Small intestine (tissue), 7 donors: ENCODE data around the gene IMPG2. TPM values are rescaled to one million over a fixed set of nuclear protein-coding genes. Genes with fewer than 3 reads are reported as not detected.
"Not testable (repeated sequence)": the region's sequence is repeated elsewhere in the genome, so short reads cannot be mapped to it uniquely, and the experiment has no call there.

Experiments used
- DNase-seq, 2 donors: peaks; one replicate each; pipeline versions ENCODE4 v3.0.0 to v3.0.0-alpha.2; 2013
- FAIRE-seq: peaks from 2 replicates; lab custom pipeline; 2012; peaks lifted over from hg19 to GRCh38; lab: Jason Lieb, UNC
- H3K27ac ChIP-seq, 3 donors: one replicate each; pipeline ENCODE4 v1.5.1; 2013; ENCODE audit warnings: low read length in 2 of 3, mild to moderate bottlenecking in 2 of 3, control low read depth in 1 of 3, inconsistent platforms in 1 of 3, low read depth in 1 of 3, moderate library complexity in 1 of 3
- H3K27me3 ChIP-seq, 3 donors: one replicate each; pipeline ENCODE4 v1.6.1; 2013; ENCODE audit warnings: low read length in 3 of 3, inconsistent platforms in 1 of 3; ENCODE audit not compliant: control insufficient read depth in 3 of 3, insufficient read depth in 3 of 3
- H3K36me3 ChIP-seq, 3 donors: one replicate each; pipeline ENCODE4 v1.6.1; 2013; ENCODE audit warnings: low read length in 3 of 3, inconsistent platforms in 1 of 3, low read depth in 1 of 3, mild to moderate bottlenecking in 1 of 3, moderate library complexity in 1 of 3; ENCODE audit not compliant: control insufficient read depth in 3 of 3, insufficient read depth in 2 of 3
- H3K4me1 ChIP-seq, 3 donors: one replicate each; pipeline ENCODE4 v1.6.1; 2013; ENCODE audit warnings: low read length in 2 of 3, inconsistent platforms in 1 of 3, low read depth in 1 of 3, mild to moderate bottlenecking in 1 of 3, moderate library complexity in 1 of 3; ENCODE audit not compliant: control insufficient read depth in 3 of 3, insufficient read depth in 2 of 3
- H3K4me3 ChIP-seq, 3 donors: one replicate each; pipeline ENCODE4 v1.5.1; 2013; ENCODE audit warnings: low read length in 3 of 3, control low read depth in 1 of 3, inconsistent platforms in 1 of 3, low read depth in 1 of 3, mild to moderate bottlenecking in 1 of 3, moderate library complexity in 1 of 3
- H3K9me3 ChIP-seq, 2 donors: one replicate each; pipeline ENCODE4 v1.6.1; 2013; ENCODE audit warnings: low read depth in 1 of 2, low read length in 1 of 2; ENCODE audit not compliant: control insufficient read depth in 2 of 2, insufficient read depth in 1 of 2
- WGBS, 3 donors: extraction: QIAGEN DNeasy Blood & Tissue Kit; methylation state at CpG; one replicate each; pipeline ENCODE4 v1.1.7; 2013; 5-methylcytosine and 5-hydroxymethylcytosine counted together
- polyA plus RNA-seq, 4 donors: library from polyadenylated mRNA; stranded (reverse) in 3 of 4; unstranded in 1 of 4; fragments of 200-250 nt in 3 of 4; fragments of 120-200 nt in 1 of 4; gene quantifications; one replicate each; pipeline versions ENCODE4 v1.2.1 to v1.2.3, GENCODE V29; 2013
- donor health status: healthy with polysubstance abuse.
- donor health status: control.
- donor health status: control.
- donor health status: Bipolar disorder and iron deficiency.
- donor health status: healthy.

The IMPG2 gene
- polyA plus RNA-seq, 4 donors: 0.04 to 0.66 TPM; not detected in 2

- DNase-seq (no peak), FAIRE-seq (no peak)
- no peaks in the 10 kb centered on the region for H3K4me1 ChIP-seq
- 58 to 78% (median 66%) methylated on average over 2 of the region's 2 CpGs for WGBS, 3 donors
- peaks cover 2 to 15% of the 10 kb centered on the region in 2 donors for H3K9me3 ChIP-seq
- H3K36me3 ChIP-seq: no peaks in the 10 kb centered on the region
- no peak overlapping the region for H3K27ac ChIP-seq
- H3K27me3 ChIP-seq: no peaks in the 10 kb centered on the region
- H3K4me3 ChIP-seq: no peak overlapping the region
Measured at GRCh38 chr3:101312545-101312944, 7.8 kb downstream of the IMPG2 start.

- no peak for DNase-seq
- Histone ChIP-seq H3K27me3 (no peaks in the 10 kb centered on the region), H3K4me1 (no peaks in the 10 kb centered on the region), H3K4me3 (no peak overlapping the region), H3K36me3 (no peaks in the 10 kb centered on the region), H3K27ac (no peak overlapping the region), H3K9me3 (peaks cover 2 to 18% of the 10 kb centered on the region in 2 donors)
- FAIRE-seq: no peak
- WGBS, 3 donors: 72 to 95% (median 89%) methylated on average over 2 of the region's 2 CpGs
Measured at GRCh38 chr3:101311676-101312075, 8.7 kb downstream of the IMPG2 start.

DNA sequence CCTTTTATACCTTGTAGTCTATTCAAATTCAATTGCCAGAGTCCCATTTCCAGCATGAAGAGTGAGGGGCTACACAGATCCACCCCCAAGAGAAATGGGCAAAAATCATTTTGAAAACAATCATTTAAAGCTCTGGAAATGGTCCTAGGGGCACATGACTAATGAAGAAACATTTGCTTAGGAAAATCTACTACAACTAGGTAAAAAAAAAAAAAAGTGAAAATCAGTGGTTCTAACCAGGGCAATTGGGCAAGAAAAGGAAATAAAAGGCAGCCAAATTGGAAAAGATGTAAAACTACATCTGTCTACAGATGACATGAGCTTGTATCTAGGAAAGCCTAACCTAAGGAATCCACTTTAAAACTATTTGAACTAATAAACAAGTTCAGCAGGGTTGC lies 9.4 kb downstream of the IMPG2 start:
- H3K4me3 ChIP-seq: no peak overlapping the region
- H3K9me3 ChIP-seq: peaks cover 2 to 18% of the 10 kb centered on the region in 2 donors
- no peaks in the 10 kb centered on the region for H3K4me1 ChIP-seq
- no peak overlapping the region for H3K27ac ChIP-seq
- FAIRE-seq (no peak), DNase-seq (no peak)
- no peaks in the 10 kb centered on the region for H3K36me3 ChIP-seq
- no peaks in the 10 kb centered on the region for H3K27me3 ChIP-seq

- H3K4me1 ChIP-seq, H3K27me3 ChIP-seq, H3K4me3 ChIP-seq, FAIRE-seq, H3K27ac ChIP-seq, DNase-seq, H3K36me3 ChIP-seq: not testable (repeated sequence)
- H3K9me3 ChIP-seq: peaks cover 2 to 18% of the 10 kb centered on the region in 2 donors
Measured at GRCh38 chr3:101308147-101308772, 12.1 kb downstream of the IMPG2 start.

DNA sequence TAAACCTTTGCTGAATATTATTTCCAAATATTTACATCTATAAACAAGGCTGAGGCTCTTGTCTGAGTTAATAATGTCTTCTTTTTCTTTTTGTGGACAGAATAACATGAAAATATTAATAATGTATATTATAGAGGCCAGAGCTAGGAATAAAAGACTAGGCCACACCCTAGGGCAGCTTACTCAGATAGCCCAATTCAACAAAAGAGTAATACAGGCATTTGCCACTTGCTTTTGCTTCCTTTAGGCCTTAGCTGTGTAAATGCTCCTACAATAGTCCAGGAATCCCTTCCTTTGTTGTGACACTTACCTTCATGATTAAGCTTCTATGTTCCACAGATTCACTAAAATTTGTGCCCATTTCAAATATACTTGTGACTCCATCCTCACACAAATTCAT lies 16.5 kb downstream of the IMPG2 start:
- H3K36me3 ChIP-seq: no peaks in the 10 kb centered on the region
- no peaks in the 10 kb centered on the region for H3K27me3 ChIP-seq
- no peaks in the 10 kb centered on the region for H3K4me1 ChIP-seq
- no peak for FAIRE-seq
- H3K9me3 ChIP-seq: peaks cover 2 to 16% of the 10 kb centered on the region in 2 donors
- no peak overlapping the region for H3K27ac ChIP-seq
- no peak overlapping the region for H3K4me3 ChIP-seq
- DNase-seq: no peak

DNA sequence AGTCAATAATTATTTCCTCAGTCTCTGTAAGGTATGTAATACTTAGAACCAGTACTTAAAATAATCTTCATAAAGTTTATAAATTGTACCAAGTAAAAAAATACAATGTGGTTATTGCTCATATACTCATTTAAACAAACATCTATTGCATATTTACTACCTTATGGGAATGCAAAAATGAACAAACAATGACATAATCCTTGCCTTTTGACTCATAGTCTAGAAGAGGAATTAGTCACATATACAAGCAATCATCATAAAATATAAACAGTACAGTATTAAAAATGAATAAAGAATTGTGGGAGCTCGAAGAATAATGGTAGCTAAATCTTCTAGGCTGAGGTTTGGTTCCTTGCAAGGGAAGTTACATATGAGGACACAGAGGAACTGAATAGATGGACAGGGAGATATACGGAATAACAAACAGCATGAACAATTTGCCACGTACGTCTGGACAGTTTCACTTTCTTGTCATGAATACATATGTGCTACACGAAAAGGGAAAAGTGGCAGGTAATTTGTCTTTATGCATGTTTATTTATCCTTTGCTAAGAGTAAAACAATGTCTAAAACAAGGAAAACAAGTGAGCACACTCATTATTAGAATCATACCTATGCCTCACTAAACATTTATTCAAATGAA lies 17.2 kb downstream of the IMPG2 start:
- Histone ChIP-seq H3K27me3 (no peaks in the 10 kb centered on the region), H3K4me1 (no peaks in the 10 kb centered on the region), H3K27ac (no peak overlapping the region), H3K9me3 (peaks cover 0 to 12% of the 10 kb centered on the region in 2 donors), H3K4me3 (no peak overlapping the region), H3K36me3 (no peaks in the 10 kb centered on the region)
- FAIRE-seq (no peak), DNase-seq (peak in 1 of 2 donors; percentile 9)
- 42 to 53% (median 47%) methylated on average over 5 of the region's 5 CpGs for WGBS, 3 donors

DNA sequence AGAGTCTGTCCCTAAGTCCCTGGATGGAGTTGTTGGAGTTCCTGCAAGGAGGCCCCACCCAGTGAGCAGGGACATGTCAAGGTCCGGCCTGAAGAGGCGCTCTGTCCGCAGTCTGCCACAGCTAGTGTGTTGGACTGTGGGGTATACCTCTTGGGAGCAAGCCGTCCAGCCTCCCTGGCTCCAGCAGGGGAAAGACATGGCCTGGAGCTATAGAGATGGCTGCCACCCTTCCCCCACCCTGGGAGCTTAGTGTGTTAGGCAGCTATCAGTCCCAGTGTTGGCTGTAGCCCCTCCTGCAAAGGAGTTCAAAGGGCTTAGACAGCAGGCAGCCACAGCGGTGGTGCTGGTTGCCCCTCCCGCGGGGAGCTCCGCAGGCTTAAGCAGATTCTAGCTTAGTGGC lies 20.3 kb downstream of the IMPG2 start:
- no peaks in the 10 kb centered on the region for H3K27me3 ChIP-seq
- H3K27ac ChIP-seq: no peak overlapping the region
- FAIRE-seq: no peak
- WGBS, 3 donors: 79 to 87% (median 85%) methylated on average over 8 of the region's 8 CpGs
- H3K9me3 ChIP-seq: peaks cover 0 to 4% of the 10 kb centered on the region in 2 donors
- H3K4me3 ChIP-seq: no peak overlapping the region
- H3K4me1 ChIP-seq: no peaks in the 10 kb centered on the region
- H3K36me3 ChIP-seq: no peaks in the 10 kb centered on the region
- no peak for DNase-seq

GRCh38 chr3:101292027-101292426 lies 28.3 kb downstream of the IMPG2 start:
- H3K36me3 ChIP-seq: no peaks in the 10 kb centered on the region
- no peaks in the 10 kb centered on the region for H3K4me1 ChIP-seq
- no peaks in the 10 kb centered on the region for H3K9me3 ChIP-seq
- no peak for FAIRE-seq
- no peaks in the 10 kb centered on the region for H3K27me3 ChIP-seq
- no peak overlapping the region for H3K4me3 ChIP-seq
- no peak for DNase-seq
- no peak overlapping the region for H3K27ac ChIP-seq

- Histone ChIP-seq H3K9me3 (no peaks in the 10 kb centered on the region), H3K27ac (no peak overlapping the region), H3K27me3 (no peaks in the 10 kb centered on the region), H3K4me3 (no peak overlapping the region), H3K4me1 (no peaks in the 10 kb centered on the region), H3K36me3 (no peaks in the 10 kb centered on the region)
- DNase-seq (no peak), FAIRE-seq (no peak)
- 78 to 83% (median 79%) methylated on average over 2 of the region's 2 CpGs for WGBS, 3 donors
Measured at GRCh38 chr3:101288294-101288693, 32.1 kb downstream of the IMPG2 start.
